GM23248 (cell line): ENCODE data around the gene FAM53A. TPM values are rescaled to one million over a fixed set of nuclear protein-coding genes. Genes with fewer than 3 reads are reported as not detected.

Source experiments
- DNase-seq: peaks from one replicate; pipeline ENCODE4 v3.0.0-alpha.2; 2015
- H2AFZ ChIP-seq: fragments of 200-600 bp; sonication (generic); 2 replicates; pipeline ENCODE4 v1.6.1; 2016; ENCODE audit warnings: antibody characterized with exemption
- H3F3A ChIP-seq: fragments of 200-600 bp; sonication (generic); 2 replicates; pipeline ENCODE4 v1.6.1; 2016; ENCODE audit warnings: mild to moderate bottlenecking, antibody characterized with exemption, mixed run types; ENCODE audit not compliant: insufficient read depth
- H3K27ac ChIP-seq: fragments of 200-600 bp; sonication (generic); 2 replicates; pipeline ENCODE4 v1.5.1; 2016; ENCODE audit warnings: mild to moderate bottlenecking
- H3K27me3 ChIP-seq: fragments of 200-600 bp; sonication (generic); replicated peaks from 2 replicates; pipeline ENCODE4 v1.6.1; 2016; ENCODE audit warnings: mild to moderate bottlenecking; ENCODE audit not compliant: insufficient read depth
- H3K36me3 ChIP-seq: fragments of 200-600 bp; sonication (generic); 2 replicates; pipeline ENCODE4 v1.6.1; 2016; ENCODE audit warnings: low read depth, mild to moderate bottlenecking
- H3K4me1 ChIP-seq: fragments of 200-600 bp; sonication (generic); 2 replicates; pipeline ENCODE4 v1.6.1; 2016; ENCODE audit warnings: mild to moderate bottlenecking; ENCODE audit not compliant: insufficient read depth
- H3K4me2 ChIP-seq: fragments of 200-600 bp; sonication (generic); one replicate; pipeline ENCODE4 v1.6.1; 2016; ENCODE audit warnings: mild to moderate bottlenecking; ENCODE audit not compliant: unreplicated experiment
- H3K4me3 ChIP-seq: fragments of 200-600 bp; sonication (generic); 2 replicates; pipeline ENCODE4 v1.5.1; 2016; ENCODE audit warnings: mild to moderate bottlenecking
- H3K79me2 ChIP-seq: fragments of 200-600 bp; sonication (generic); 2 replicates; pipeline ENCODE4 v1.6.1; 2016; ENCODE audit warnings: mild to moderate bottlenecking; ENCODE audit not compliant: insufficient read depth
- H3K9ac ChIP-seq: fragments of 200-600 bp; sonication (generic); 2 replicates; pipeline ENCODE4 v1.6.1; 2016; ENCODE audit warnings: mild to moderate bottlenecking
- H3K9me2 ChIP-seq: fragments of 200-600 bp; sonication (generic); 2 replicates; pipeline ENCODE4 v1.6.1; 2016; ENCODE audit warnings: mixed run types, mild to moderate bottlenecking, moderate library complexity; ENCODE audit not compliant: insufficient read depth
- H3K9me3 ChIP-seq: fragments of 200-600 bp; sonication (generic); one replicate; pipeline ENCODE4 v1.6.1; 2017; ENCODE audit warnings: low read depth
- H4K20me1 ChIP-seq: fragments of 200-600 bp; sonication (generic); 2 replicates; pipeline ENCODE4 v1.6.0; 2016; ENCODE audit not compliant: insufficient read depth
- EZH2 ChIP-seq: fragments of 200-600 bp; sonication (generic); IDR thresholded peaks from 2 replicates; pipeline ENCODE4 v1.6.1; 2018; ENCODE audit warnings: antibody characterized with exemption, mild to moderate bottlenecking; ENCODE audit not compliant: insufficient read depth, poor library complexity, severe bottlenecking
- EZH2phosphoT487 ChIP-seq: fragments of 200-600 bp; sonication (generic); IDR thresholded peaks from 2 replicates; pipeline ENCODE4 v1.6.1; 2018; ENCODE audit warnings: antibody characterized with exemption, moderate library complexity, mild to moderate bottlenecking, low read depth; ENCODE audit not compliant: insufficient read depth
- WGBS, 2 experiments: methylation state at CpG; one replicate each; pipeline ENCODE4 v1.1.6; 2015 to 2017; ENCODE audit warnings: low lambda C conversion rate in 2 of 2, low coverage in 1 of 2; ENCODE audit errors: missing lambda C conversion rate in 2 of 2; 5-methylcytosine and 5-hydroxymethylcytosine counted together
- in situ Hi-C: fragments of 300-500 bp; cut with MboI; formaldehyde crosslinking; loops from 2 replicates; pipeline ENCODE4 v1.15.0; 2020
- polyA plus RNA-seq: library from polyadenylated mRNA; unstranded; fragments of >200 nt; fragmentation: Nextera tagmentation; extraction: Ambion mirVana; gene quantifications from 2 replicates; pipeline ENCODE4 v1.2.1, GENCODE V29; 2016
- total RNA-seq: library from RNA; depleted of rRNA; stranded (reverse); fragments of >200 nt; shearing (Covaris generic); gene quantifications from 2 replicates; pipeline ENCODE4 v1.2.3, GENCODE V29; 2014

The FAM53A gene
- total and polyA plus RNA-seq, 2 experiments from 2014 or later = 2.8 to 3.8 TPM

DNA sequence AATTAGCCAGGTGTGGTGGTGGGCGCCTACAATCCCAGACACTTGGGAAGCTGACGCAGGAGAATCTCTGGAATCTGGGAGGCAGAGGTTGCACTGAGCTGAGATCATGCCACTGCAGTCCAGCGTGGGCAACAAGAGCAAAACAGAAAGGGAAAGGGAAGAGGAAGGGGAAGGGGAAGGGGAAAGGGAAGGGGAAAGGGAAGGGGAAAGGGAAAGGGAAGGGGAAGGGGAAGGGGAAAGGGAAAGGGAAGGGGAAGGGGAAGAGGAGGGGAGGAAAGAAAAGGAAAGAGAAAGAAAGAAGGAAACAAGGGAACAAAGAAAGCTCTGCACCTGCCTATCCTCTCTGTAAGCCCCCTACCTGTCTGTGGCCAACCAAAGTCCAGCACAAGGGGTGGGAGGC lies 35.2 kb downstream of the FAM53A start:
- H3F3A ChIP-seq = no peaks in the 10 kb centered on the region
- no peaks in the 10 kb centered on the region for H3K79me2 ChIP-seq
- no peak overlapping the region for H2AFZ ChIP-seq
- H3K36me3 ChIP-seq = no peaks in the 10 kb centered on the region
- H3K9me3 ChIP-seq = no peaks in the 10 kb centered on the region
- H3K4me2 ChIP-seq = no peak overlapping the region
- DNase-seq = no peak
- no peak overlapping the region for H3K4me3 ChIP-seq
- H3K9me2 ChIP-seq = no peaks in the 10 kb centered on the region
- H3K9ac ChIP-seq = no peak overlapping the region
- in situ Hi-C loops = no loop called here
- no peak overlapping the region for H3K27ac ChIP-seq
- H3K4me1 ChIP-seq = no peaks in the 10 kb centered on the region
- WGBS, 2 experiments = 50 to 72% methylated on average over 3 of the region's 3 CpGs
- no peaks in the 10 kb centered on the region for H3K27me3 ChIP-seq
- TF ChIP-seq EZH2 (no peak), EZH2phosphoT487 (no peak)
- no peaks in the 10 kb centered on the region for H4K20me1 ChIP-seq

DNA sequence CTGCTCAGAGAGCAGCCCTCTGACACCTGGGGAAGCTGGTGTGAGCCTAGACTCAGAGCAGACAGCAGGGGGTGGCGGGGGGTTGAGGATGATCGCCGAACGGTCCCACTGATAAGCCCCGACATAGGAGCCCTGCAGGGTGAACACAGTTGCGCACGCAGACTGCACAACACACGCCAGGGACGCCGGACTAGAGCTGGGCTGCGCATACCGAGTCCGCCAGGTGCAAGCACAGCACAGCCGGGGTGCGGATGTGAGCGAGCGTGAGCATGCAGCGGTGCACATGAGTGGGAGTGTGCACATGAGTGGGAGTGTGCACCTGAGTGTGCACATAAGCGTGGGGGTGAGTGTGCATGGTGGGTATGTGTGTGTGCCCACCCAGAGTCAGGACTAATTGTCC lies 36.7 kb downstream of the FAM53A start:
- in situ Hi-C loops = no loop called here
- H3F3A ChIP-seq = no peaks in the 10 kb centered on the region
- H3K4me2 ChIP-seq = no peak overlapping the region
- no peak overlapping the region for H3K9ac ChIP-seq
- TF ChIP-seq EZH2phosphoT487 (no peak), EZH2 (no peak)
- no peaks in the 10 kb centered on the region for H3K27me3 ChIP-seq
- H3K36me3 ChIP-seq = no peaks in the 10 kb centered on the region
- DNase-seq = no peak
- no peaks in the 10 kb centered on the region for H3K9me3 ChIP-seq
- H3K9me2 ChIP-seq = no peaks in the 10 kb centered on the region
- no peak overlapping the region for H3K4me3 ChIP-seq
- no peak overlapping the region for H2AFZ ChIP-seq
- no peaks in the 10 kb centered on the region for H3K4me1 ChIP-seq
- H3K79me2 ChIP-seq = no peaks in the 10 kb centered on the region
- no peaks in the 10 kb centered on the region for H4K20me1 ChIP-seq
- WGBS, 2 experiments = 83 to 84% methylated on average over 17 to 19 of the region's 19 CpGs
- H3K27ac ChIP-seq = no peak overlapping the region

DNA sequence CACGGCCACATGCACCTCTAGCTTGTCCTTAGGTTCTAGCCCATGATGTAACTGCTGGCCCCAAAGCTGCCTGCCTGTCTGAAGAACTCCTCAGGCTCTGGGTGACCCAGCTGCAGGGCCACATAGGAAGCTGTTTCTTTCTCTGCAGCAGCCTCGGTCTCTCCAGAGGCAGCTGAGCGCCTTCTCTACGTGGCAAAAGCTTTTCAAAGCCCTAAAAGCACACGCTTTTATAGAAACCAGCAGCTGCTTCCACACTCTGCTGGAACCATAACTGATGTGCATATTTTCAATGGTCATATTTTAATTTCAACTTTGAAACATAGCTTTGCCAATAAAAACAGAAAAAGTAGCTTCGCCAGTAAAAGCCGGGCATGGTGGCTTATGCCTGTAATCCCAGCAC lies 37.4 kb downstream of the FAM53A start:
- H3K9me3 ChIP-seq = no peaks in the 10 kb centered on the region
- H4K20me1 ChIP-seq = no peaks in the 10 kb centered on the region
- DNase-seq = no peak
- no peaks in the 10 kb centered on the region for H3K9me2 ChIP-seq
- no peaks in the 10 kb centered on the region for H3K4me1 ChIP-seq
- H3K4me2 ChIP-seq = no peak overlapping the region
- TF ChIP-seq EZH2phosphoT487 (no peak), EZH2 (no peak)
- in situ Hi-C loops = no loop called here
- no peak overlapping the region for H3K9ac ChIP-seq
- WGBS, 2 experiments = 58 to 60% methylated on average over 7 of the region's 7 CpGs
- no peaks in the 10 kb centered on the region for H3F3A ChIP-seq
- H3K27me3 ChIP-seq = no peaks in the 10 kb centered on the region
- H2AFZ ChIP-seq = no peak overlapping the region
- no peaks in the 10 kb centered on the region for H3K36me3 ChIP-seq
- no peak overlapping the region for H3K4me3 ChIP-seq
- no peak overlapping the region for H3K27ac ChIP-seq
- H3K79me2 ChIP-seq = no peaks in the 10 kb centered on the region

DNA sequence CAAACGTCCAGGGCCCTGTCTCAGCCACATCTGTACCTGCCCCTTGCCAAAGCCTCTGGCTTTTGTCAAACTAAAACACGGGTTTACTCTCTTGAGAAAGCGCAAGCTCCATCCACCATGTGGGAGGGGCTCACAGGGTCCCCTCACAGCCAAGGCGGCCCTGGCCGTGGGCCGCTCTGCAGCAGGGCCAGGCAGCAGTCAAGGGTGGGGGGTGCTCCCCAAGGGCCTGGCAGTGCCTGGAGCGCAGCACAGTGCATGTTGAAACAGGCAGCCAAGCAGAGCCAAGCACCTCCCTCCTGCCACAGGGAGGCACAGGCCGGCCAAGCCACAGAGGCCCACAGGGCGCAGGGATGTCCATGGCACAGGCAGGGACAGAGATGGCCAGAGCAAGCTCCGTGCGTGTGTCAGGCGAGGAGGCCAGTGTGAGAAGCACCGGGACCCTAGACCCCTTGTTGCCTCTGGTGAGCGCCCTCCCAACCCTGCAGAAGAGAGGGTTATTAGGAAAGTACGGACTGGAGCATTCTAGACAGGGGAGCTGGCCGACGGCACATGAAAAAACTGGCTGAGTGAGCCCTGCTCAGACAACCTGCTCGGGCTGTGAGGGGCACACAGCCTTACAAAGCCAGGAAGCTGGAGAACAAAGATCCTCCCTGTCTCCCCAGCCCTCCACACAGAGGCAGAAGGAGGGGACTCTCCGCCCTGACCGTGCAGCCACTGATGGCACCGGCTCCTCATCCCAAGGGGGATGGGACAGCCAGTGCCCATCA lies 39.0 kb downstream of the FAM53A start:
- Histone ChIP-seq H2AFZ (no peak overlapping the region), H3K27me3 (no peaks in the 10 kb centered on the region), H3K9ac (no peak overlapping the region), H3K9me2 (no peaks in the 10 kb centered on the region), H4K20me1 (no peaks in the 10 kb centered on the region), H3F3A (no peaks in the 10 kb centered on the region), H3K27ac (no peak overlapping the region), H3K79me2 (no peaks in the 10 kb centered on the region), H3K9me3 (no peaks in the 10 kb centered on the region), H3K4me2 (no peak overlapping the region), H3K4me1 (no peaks in the 10 kb centered on the region), H3K36me3 (no peaks in the 10 kb centered on the region), H3K4me3 (no peak overlapping the region)
- 28 to 31% methylated on average over 19 to 21 of the region's 21 CpGs for WGBS, 2 experiments
- in situ Hi-C loops = no loop called here
- TF ChIP-seq EZH2 = no peak
- TF ChIP-seq EZH2phosphoT487 = no peak
- peak; percentile 50 for DNase-seq
